ENCODE measurements around the gene ABI3BP. TPM values are rescaled to one million over a fixed set of nuclear protein-coding genes. Genes with fewer than 3 reads are reported as not detected.
A peak's percentile ranks its signal among the peaks of the same experiment; 100 is the strongest.

The ABI3BP gene
- total and polyA plus RNA-seq, 10 of the 15 experiments (the other 5 are each of a cell fraction or from before 2014, with no cell fraction given) = 0.03 to 0.42 (median 0.11) TPM; not detected in 4

DNA sequence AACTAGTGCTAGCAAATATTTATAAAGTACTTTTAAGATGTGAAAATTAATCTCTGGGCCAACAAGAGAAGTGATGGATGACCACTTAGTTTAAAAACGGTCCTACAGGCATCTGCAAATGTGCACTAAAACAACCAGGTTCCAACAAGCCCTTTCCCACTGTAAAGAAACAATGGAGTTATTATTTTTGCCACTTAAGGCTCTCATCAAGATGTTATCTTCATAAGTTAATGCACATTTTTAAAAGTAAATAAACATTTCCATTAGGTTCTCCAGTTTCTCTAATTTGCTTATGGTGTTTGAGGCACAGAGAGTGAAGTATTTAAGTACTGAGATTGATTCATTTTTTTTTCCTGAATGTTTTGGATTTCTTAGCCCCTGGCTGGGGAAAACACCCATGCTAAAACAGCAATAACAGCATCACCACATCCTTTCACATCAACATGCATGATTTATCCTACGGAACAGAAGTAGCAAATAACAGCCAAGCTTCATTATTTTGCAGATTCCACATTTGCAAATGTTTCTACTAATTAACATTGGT is 20.8 kb downstream of the ABI3BP start:
- H3K4me3 ChIP-seq = no peak overlapping the region
- no peak for DNase-seq (ENCODE audit: low read depth, low spot score)
- no peak overlapping the region for H3K9ac ChIP-seq (ENCODE audit: control insufficient read depth, insufficient read depth, low read length)
- intact Hi-C loops (cut with micrococcal nuclease; ENCODE audit: unreplicated experiment) (no loop called here), in situ Hi-C loops (cut with MboI) (no loop called here)
- H3K4me2 ChIP-seq (ENCODE audit: control insufficient read depth, insufficient read depth) = no peak overlapping the region
- FAIRE-seq = peak; percentile 38
- no peaks in the 10 kb centered on the region for H3K27me3 ChIP-seq (replicated peaks in 1 of 2; ENCODE audit: control insufficient read depth in 2 of 2, insufficient read depth in 2 of 2, low read length in 1 of 2)
- no peak overlapping the region for H3K27ac ChIP-seq (ENCODE audit: control insufficient read depth, insufficient read depth)
- ChIA-PET CTCF (no interaction called here), POLR2A (no interaction called here), RAD21 (ENCODE audit: unreplicated experiment) (no interaction called here), SMC1A (ENCODE audit: uncharacterized antibody, unreplicated experiment) (no interaction called here)
- no peak for ATAC-seq
- BruUV-seq (replicated peaks) = no TSS peak
- H2AFZ ChIP-seq (ENCODE audit: control insufficient read depth, low read depth, low read length) = no peak overlapping the region
- TF ChIP-seq SMAD1 (IDR thresholded peaks at IDR 0.05; ENCODE audit: low read depth, partially characterized antibody) = no peak
- no peak for TF ChIP-seq HDAC6 (IDR thresholded peaks at IDR 0.05; ENCODE audit: unreplicated experiment)
- TF ChIP-seq SUPT20H (IDR thresholded peaks at IDR 0.05; ENCODE audit: borderline replicate concordance, control insufficient read depth, low read depth, low read length) = no peak
- no peak for TF ChIP-seq FOXM1 (IDR thresholded peaks at IDR 0.05; ENCODE audit: low read depth, low read length)
- no peak for TF ChIP-seq IRF4 (IDR thresholded peaks at IDR 0.05; ENCODE audit: low read depth, low read length)
- no peak for TF ChIP-seq ZBED1 (IDR thresholded peaks at IDR 0.05; ENCODE audit: borderline replicate concordance)
- no peak for TF ChIP-seq ASH2L (IDR thresholded peaks at IDR 0.05; ENCODE audit: borderline replicate concordance, low read depth)
- no peak for TF ChIP-seq NFYA (IDR thresholded peaks at IDR 0.05; ENCODE audit: borderline replicate concordance, low read depth, low read length)
- TF ChIP-seq POLR2AphosphoS2 (IDR thresholded peaks at IDR 0.05; ENCODE audit: low read depth, low read length) = no peak
- no peak for TF ChIP-seq EP300 (IDR thresholded peaks at IDR 0.05; ENCODE audit: borderline replicate concordance in 1 of 2, control insufficient read depth in 1 of 2, low read depth in 2 of 2, low read length in 2 of 2)
- no peak for TF ChIP-seq HDGF (IDR thresholded peaks at IDR 0.05)
- no peak for TF ChIP-seq RUNX3 (IDR thresholded peaks at IDR 0.05; ENCODE audit: low read length)
- TF ChIP-seq RFX5 (IDR thresholded peaks at IDR 0.05; ENCODE audit: low read depth, low read length) = no peak
- TF ChIP-seq NR2F1 (conservative IDR thresholded peaks at IDR 0.05) = no peak
- TF ChIP-seq ZNF274 (IDR thresholded peaks at IDR 0.05; ENCODE audit: insufficient read depth, insufficient read length) = no peak
- TF ChIP-seq TCF7 (IDR thresholded peaks at IDR 0.05; ENCODE audit: borderline replicate concordance) = no peak
- no peak for TF ChIP-seq YY1 (IDR thresholded peaks at IDR 0.05; ENCODE audit: low read depth, low read length)
- WGBS (ENCODE audit: insufficient coverage, insufficient replicate concordance, low lambda C conversion rate, missing lambda C conversion rate) = 0% methylated on average over 2 of the region's 2 CpGs
- H4K20me1 ChIP-seq (ENCODE audit: control insufficient read depth, insufficient read depth) = no peaks in the 10 kb centered on the region
- H3K36me3 ChIP-seq (ENCODE audit: control insufficient read depth in 2 of 2, insufficient read depth in 2 of 2, low read length in 1 of 2) = no peaks in the 10 kb centered on the region
- H3K9me3 ChIP-seq (replicated peaks; ENCODE audit: control insufficient read depth, insufficient read depth, low read length) = no peaks in the 10 kb centered on the region
- H3K79me2 ChIP-seq (ENCODE audit: control insufficient read depth, insufficient read depth, low read length) = no peaks in the 10 kb centered on the region
- no peaks in the 10 kb centered on the region for H3K4me1 ChIP-seq (ENCODE audit: control insufficient read depth, insufficient read depth, low read length)
